Stimulated activated CD8-positive, alpha-beta memory T cell treated with anti-CD3 and anti-CD28 coated beads, Interleukin-2, amount 100 ng/mL, for 48 hours (primary cell): Measurements from ENCODE around the gene HECA.
"Not testable (repeated sequence)": the region's sequence is repeated elsewhere in the genome, so short reads cannot be mapped to it uniquely, and the experiment has no call there.

Experiments used
- DNase-seq, 2 donors: peaks; one replicate each; pipeline ENCODE4 v3.0.0-alpha.2; 2020; ENCODE audit warnings: low read depth in 2 of 2

HECA gene

DNA sequence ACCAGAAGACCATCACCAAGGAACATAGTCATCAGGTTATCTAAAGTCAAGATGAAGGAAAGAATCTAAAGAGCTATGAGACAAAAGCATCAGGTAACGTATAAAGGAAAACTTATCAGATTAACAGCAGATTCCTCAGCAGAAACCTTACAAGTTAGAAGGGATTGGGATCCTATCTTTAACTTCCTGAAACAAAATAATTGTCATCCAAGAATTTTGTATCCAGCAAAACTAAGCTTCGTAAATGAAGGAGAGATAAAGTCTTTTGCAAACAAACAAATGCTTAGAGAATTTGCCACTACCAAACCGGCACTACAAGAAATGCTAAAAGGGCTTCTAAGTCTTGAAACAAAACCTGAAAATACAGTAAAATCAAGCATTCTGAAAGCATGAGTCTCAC, 71.0 kb downstream of the HECA start:
- DNase-seq = no peak

DNA sequence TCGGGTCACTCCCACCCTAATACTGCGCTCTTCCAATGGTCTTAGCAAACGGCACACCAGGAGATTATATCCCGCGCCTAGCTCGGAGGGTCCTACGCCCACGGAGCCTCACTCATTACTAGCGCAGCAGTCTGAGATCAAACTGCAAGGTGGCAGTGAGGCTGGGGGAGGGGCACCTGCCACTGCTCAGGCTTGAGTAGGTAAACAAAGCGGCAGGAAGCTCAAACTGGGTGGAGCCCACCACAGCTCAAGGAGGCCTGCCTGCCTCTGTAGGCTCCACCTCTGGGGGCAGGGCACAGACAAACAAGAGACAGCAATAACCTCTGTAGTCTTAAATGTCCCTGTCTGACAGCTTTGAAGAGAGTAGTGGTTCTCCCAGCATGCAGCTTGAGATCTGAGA, 75.9 kb downstream of the HECA start:
- DNase-seq = not testable (repeated sequence)

DNA sequence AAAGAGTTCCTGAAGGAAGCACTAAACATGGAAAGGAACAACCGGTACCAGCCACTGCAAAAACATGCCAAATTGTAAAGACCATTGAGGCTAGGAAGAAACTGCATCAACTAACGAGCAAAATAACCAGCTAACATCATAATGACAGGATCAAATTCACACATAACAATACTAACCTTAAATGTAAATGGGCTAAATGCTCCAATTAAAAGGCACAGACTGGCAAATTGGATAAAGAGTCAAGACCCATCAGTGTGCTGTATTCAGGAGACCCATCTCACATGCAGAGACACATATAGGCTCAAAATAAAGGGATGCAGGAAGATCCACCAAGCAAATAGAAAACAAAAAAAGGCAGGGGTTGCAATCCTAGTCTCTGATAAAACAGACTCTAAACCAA, 77.6 kb downstream of the HECA start:
- not testable (repeated sequence) for DNase-seq

DNA sequence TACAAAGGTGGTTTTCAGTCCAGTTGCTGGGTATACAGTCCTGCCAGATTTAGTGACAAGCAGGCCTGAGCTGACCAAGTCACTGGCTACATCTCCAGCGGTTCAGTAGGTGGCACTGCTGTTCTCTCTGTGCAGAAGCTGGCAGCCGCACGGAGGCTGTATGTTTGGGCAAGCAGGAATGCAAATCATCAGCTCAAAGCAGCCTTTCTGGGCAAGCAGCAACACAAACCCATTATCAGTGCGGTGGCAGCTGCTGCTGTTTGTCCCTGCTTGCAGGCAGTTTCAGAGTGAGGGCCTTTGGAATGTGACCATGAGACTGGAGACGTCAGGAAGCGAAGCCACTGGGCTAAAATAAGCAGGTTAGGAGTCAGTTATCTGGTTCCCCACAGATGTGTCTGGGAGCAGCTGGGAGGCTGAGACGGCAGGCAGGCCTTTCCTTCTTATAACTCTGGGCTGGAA, 84.4 kb downstream of the HECA start:
- peak; percentile 44 to 48 for DNase-seq

DNA sequence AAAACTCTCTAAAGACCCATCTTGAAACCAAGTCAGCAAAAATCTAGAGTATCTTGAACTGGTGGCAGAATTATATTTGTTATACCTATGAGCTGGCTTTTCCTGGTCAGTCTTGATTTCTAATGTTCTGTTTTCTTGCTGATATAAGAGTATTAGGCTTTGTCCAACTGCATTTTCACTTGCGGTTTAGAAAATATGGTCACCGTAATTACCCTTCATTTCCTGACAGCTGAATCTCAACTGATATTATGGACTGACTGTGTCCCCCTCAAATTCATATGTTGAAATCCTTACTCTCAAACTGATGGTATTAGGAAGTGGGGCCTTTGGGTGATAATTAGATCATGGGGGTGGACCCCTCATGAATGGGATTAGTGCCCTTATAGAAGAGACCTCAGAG, 84.9 kb downstream of the HECA start:
- no peak for DNase-seq

DNA sequence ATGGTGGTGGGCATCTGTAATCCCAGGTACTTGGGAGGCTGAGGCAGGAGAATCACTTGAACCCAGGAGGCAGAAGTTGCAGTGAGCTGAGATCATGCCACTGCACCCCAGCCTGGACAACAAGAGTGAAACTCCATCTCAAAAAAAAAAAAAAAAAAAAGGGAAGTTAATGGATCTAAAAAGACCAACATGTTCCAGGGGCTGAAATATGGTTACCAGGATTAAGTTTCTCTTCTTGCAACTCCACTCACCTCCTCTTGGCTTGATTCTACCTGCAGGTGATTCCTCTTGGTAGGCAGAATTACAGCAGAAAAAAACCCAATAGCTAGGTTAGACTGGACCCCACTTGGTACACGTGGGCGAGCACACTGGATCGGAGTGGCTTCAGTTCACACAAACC, 93.5 kb downstream of the HECA start:
- DNase-seq = not testable (repeated sequence)
